ENCODE data around the gene PALM3.

GRCh38 chr19:14089412-14089661 lies 27.5 kb upstream of the PALM3 start:
- TF ChIP-seq EZH2 (IDR thresholded peaks at IDR 0.05) = no peak
- TF ChIP-seq POLR2AphosphoS5 (IDR thresholded peaks at IDR 0.05; ENCODE audit: borderline replicate concordance, low read depth, low read length) = no peak
